ENCODE results near the gene ING3. TPM values are rescaled to one million over a fixed set of nuclear protein-coding genes. Genes with fewer than 3 reads are reported as not detected.

ING3 gene
- total and polyA plus RNA-seq, 2 of the 8 experiments (the other 6 are each of a cell fraction or from before 2014, with no cell fraction given) = 6.0 to 17.7 TPM

- no peak overlapping the region for H2AFZ ChIP-seq (ENCODE audit: low read length)
- no peak overlapping the region for H2BK20ac ChIP-seq (ENCODE audit: low read length)
- FAIRE-seq (no peak), DNase-seq (ENCODE audit: low read depth in 1 of 2, low spot score in 2 of 2) (no peak)
- no peaks in the 10 kb centered on the region for H3K27me3 ChIP-seq (replicated peaks in 1 of 4; ENCODE audit: control insufficient read depth in 3 of 4, extremely low read depth in 1 of 4, insufficient read depth in 3 of 4, low read length in 3 of 4)
- no peaks in the 10 kb centered on the region for H3K79me1 ChIP-seq (ENCODE audit: low read depth, low read length)
- no peak overlapping the region for H3K4ac ChIP-seq (replicated peaks; ENCODE audit: insufficient read length, low read depth, low read length)
- H3K23me2 ChIP-seq (ENCODE audit: low read depth, low read length) = no peaks in the 10 kb centered on the region
- no peaks in the 10 kb centered on the region for H3K79me2 ChIP-seq (ENCODE audit: control insufficient read depth in 1 of 2, insufficient read depth in 2 of 2, low read length in 2 of 2)
- no peak overlapping the region for H3K14ac ChIP-seq (ENCODE audit: insufficient read length)
- no peak overlapping the region for H3K23ac ChIP-seq (ENCODE audit: insufficient read length)
- H2BK15ac ChIP-seq (ENCODE audit: low read length) = no peak overlapping the region
- H3K9me3 ChIP-seq (ENCODE audit: insufficient read depth in 2 of 2, low read depth in 1 of 2, low read length in 1 of 2) = no peaks in the 10 kb centered on the region
- no peak overlapping the region for H3K56ac ChIP-seq (replicated peaks; ENCODE audit: insufficient read length, low read depth, low read length)
- no peaks in the 10 kb centered on the region for H4K20me1 ChIP-seq (replicated peaks in 1 of 2; ENCODE audit: control insufficient read depth in 1 of 2, insufficient read depth in 2 of 2, low read length in 2 of 2)
- no peak overlapping the region for H3K27ac ChIP-seq (ENCODE audit: low read depth, low read length)
- no peak overlapping the region for H4K5ac ChIP-seq (ENCODE audit: insufficient read length, low read depth, low read length)
- no peak overlapping the region for H3K18ac ChIP-seq (ENCODE audit: extremely low read depth, low read length)
- H3K4me1 ChIP-seq (replicated peaks in 1 of 4; ENCODE audit: control insufficient read depth in 3 of 4, insufficient read depth in 4 of 4, low read length in 3 of 4) = no peaks in the 10 kb centered on the region
- ChIA-PET POLR2A (ENCODE audit: partially characterized antibody) (no interaction called here), CTCF (ENCODE audit: partially characterized antibody) (interaction anchor here (0.9 to 1.5 kb wide), 3 partner anchors 138 to 152 kb away, joined by 3 to 5 read pairs (median 3); no protein-coding TSS in a partner anchor)
- no peak overlapping the region for H2BK12ac ChIP-seq (ENCODE audit: low read depth, low read length)
- WGBS, 2 experiments (ENCODE audit: extremely low coverage in 1 of 2, insufficient coverage in 1 of 2, insufficient read length in 1 of 2, insufficient replicate concordance in 2 of 2, low coverage in 1 of 2, low lambda C conversion rate in 2 of 2, missing lambda C conversion rate in 1 of 2) = 87% methylated on average over 6 of the region's 6 CpGs; no CpG with 5 or more reads in 1 of the 2 experiments
- H3K36me3 ChIP-seq (ENCODE audit: control insufficient read depth in 2 of 4, insufficient read depth in 4 of 4, low read length in 3 of 4) = no peaks in the 10 kb centered on the region
- H2AK5ac ChIP-seq (ENCODE audit: low read depth, low read length) = no peak overlapping the region
- H3K4me3 ChIP-seq (ENCODE audit: extremely low read depth in 1 of 4, insufficient read depth in 2 of 4, low read depth in 3 of 4, low read length in 4 of 4) = no peak overlapping the region
- no peak overlapping the region for H2BK120ac ChIP-seq (replicated peaks; ENCODE audit: low read depth, low read length)
- no peak overlapping the region for H4K8ac ChIP-seq (ENCODE audit: extremely low read depth, insufficient read depth, low read length)
- H2BK5ac ChIP-seq (ENCODE audit: low read depth, low read length) = no peak overlapping the region
- H4K91ac ChIP-seq (replicated peaks; ENCODE audit: insufficient read length, low read length) = no peak overlapping the region
- H3K9ac ChIP-seq (replicated peaks in 1 of 4; ENCODE audit: extremely low read depth in 1 of 4, low read depth in 3 of 4, low read length in 3 of 4) = no peak overlapping the region
- H3K4me2 ChIP-seq (ENCODE audit: insufficient read depth in 1 of 2, low read depth in 2 of 2, low read length in 2 of 2) = no peak overlapping the region
- TF ChIP-seq CEBPB (IDR thresholded peaks at IDR 0.05; ENCODE audit: low read depth, low read length) (no peak), GTF2F1 (IDR thresholded peaks at IDR 0.05; ENCODE audit: borderline replicate concordance, low read depth, low read length) (no peak), EP300 (IDR thresholded peaks at IDR 0.05; ENCODE audit: borderline replicate concordance in 1 of 2, low read depth in 2 of 2, low read length in 2 of 2) (no peak), POLR2AphosphoS5 (IDR thresholded peaks at IDR 0.05; ENCODE audit: low read depth, low read length) (no peak), CHD1 (IDR thresholded peaks at IDR 0.05; ENCODE audit: low read depth, low read length) (no peak), CTCF (IDR thresholded peaks at IDR 0.05; ENCODE audit: control extremely low read depth in 1 of 3, insufficient read depth in 1 of 3, low read depth in 1 of 3, low read length in 3 of 3) (no peak), CBX5 (IDR thresholded peaks at IDR 0.05; ENCODE audit: low read depth, low read length) (no peak), POU5F1 (IDR thresholded peaks at IDR 0.05; ENCODE audit: low read depth, low read length) (no peak), SP2 (IDR thresholded peaks at IDR 0.05; ENCODE audit: low read length) (no peak), TBP (IDR thresholded peaks at IDR 0.05; ENCODE audit: low read depth, low read length) (no peak)
Measured at GRCh38 chr7:120944826-120945562, 5.6 kb upstream of the ING3 start.
